GM18519 (cell line): Measurements from ENCODE around the gene KDM4C.
A peak's percentile ranks its signal among the peaks of the same experiment; 100 is the strongest.
"Not testable (repeated sequence)": the region's sequence is repeated elsewhere in the genome, so short reads cannot be mapped to it uniquely, and the experiment has no call there.

Source experiments
- ATAC-seq: cut with Tn5 transposase; IDR thresholded peaks from one replicate; pipeline ENCODE4 v1.9.1; 2021; ENCODE audit warnings: mild to moderate bottlenecking, moderate library complexity; ENCODE audit not compliant: unreplicated experiment, low FRiP score

Gene KDM4C

DNA sequence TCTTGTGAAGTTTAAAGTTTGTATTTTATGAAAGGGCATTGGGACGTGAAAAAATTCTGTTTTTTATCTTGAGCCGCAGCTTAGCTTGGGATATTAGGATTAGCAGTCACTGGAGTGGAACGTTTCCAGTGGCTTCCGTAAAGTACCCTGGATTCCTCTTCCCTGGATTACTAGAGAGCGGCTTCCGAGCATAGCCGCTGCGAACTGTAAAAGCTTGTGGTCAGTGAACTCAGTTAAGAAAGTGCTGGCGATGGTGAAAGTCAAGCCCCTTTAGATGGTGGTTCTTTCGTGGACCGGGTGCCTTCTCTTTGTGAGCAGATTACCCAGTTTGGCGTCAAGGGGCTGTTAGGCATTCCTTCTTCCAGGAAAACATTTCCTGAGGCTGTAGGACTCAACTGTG, 168.1 kb downstream of the KDM4C start:
- no peak for ATAC-seq

DNA sequence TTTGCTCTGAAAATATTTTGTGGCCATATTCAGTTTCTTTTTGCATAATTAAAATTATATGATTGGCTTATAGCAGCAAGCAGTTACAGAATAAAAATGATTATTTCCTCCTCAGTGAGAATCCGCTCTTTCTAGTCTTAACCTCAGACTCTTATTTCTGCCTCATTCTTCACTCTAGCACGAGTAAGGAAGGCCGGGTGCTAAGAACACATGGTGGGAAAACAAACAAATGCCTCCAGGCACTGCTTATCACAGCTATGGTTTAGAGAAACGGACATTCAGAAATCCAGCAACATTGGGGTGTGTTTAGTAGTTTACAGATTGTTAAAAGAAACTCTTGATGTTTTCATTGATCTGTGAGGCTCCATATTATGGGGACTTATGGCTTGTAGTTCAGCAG, 168.7 kb downstream of the KDM4C start:
- ATAC-seq, result no peak

DNA sequence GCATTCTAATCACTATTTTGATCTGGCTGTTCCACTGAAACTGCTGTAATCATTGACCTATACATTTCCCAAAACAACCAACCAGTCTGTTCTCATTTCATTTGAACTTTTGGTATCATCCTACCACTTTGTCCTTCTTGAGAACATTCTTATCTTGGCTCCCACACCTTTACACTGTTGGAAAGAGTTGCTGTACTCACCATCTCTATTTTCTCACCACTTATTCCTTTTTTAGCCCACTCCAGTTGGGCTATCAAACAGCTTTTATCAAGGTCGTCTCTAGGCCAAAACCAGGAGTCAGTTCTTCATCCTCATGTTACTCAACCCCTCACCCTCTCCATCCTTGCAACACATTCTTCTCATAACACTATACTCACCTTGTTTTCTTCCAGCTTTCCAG, 170.1 kb downstream of the KDM4C start:
- no peak for ATAC-seq

DNA sequence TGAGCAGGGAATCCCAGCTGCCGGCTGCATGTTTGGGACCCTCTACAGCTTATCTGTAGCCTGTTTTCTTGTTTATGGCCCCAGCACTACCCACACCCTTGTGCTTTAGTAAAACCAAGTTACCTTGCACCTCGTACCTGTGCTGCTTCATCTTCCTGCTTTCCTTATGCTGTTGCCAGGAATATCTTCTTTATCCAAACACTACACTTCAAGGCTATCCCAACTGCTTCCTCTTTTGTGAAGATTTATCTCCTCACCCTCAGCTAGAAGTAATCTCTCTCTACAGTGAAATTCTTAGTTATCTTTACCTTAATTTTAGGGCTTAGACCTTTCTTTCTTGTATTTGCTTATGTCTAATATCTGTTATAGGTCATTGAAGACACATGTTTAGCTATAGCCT, 171.1 kb downstream of the KDM4C start:
- ATAC-seq, result no peak

DNA sequence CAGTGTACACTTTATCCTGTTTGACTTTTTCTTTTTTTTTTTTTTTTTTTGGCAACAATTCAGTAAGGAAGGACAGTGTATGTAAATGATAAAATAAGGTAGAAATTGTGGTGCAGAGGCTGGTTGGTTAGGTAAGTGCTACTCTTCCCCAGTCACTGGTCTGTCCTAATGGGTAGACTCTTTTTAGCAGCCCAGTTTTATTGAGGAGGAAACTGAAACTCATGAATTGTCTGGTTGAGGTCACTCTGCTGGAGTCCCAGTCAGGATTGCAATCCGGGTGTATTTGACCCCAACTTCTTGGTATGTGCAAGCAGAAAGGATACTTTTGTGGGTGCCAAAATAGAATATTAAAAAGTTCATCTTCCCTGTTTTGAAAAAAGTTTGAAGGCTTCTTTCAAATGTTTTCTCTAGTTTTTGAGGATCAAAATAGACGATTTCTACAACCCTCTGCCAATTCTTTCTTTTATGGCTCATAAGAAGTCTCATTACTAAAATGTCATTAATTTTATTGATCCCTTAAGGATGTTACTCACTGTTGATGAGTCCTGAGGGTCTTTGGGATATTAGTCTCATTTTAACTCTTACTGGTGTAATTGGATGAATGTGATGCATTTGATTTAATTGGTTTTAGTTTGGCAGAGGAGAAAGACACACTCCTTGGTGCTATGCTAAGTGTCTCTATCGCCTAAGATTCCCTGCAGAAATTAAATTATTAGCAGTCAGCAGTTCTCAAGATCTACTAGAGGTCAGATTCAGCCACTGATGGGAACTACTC, 171.9 kb downstream of the KDM4C start:
- no peak for ATAC-seq

DNA sequence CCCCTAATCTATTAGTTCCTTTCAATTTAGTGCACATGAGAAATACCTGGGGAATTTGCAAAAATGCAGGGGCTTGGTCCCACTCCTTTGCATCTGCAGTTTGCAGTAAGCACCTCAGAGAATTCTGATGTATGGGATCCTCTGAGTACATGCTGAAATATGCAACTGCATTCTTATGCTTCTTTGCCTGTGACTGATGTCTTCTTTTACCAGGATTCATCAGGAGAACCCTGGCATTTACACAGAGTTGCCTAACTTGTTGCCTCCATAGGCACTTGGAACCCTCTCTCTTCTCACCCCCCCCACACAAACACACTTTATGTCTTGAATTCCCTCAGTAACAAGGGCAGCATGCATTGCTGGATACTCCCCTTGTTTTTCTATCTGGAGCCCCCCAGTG, 173.1 kb downstream of the KDM4C start:
- no peak for ATAC-seq

DNA sequence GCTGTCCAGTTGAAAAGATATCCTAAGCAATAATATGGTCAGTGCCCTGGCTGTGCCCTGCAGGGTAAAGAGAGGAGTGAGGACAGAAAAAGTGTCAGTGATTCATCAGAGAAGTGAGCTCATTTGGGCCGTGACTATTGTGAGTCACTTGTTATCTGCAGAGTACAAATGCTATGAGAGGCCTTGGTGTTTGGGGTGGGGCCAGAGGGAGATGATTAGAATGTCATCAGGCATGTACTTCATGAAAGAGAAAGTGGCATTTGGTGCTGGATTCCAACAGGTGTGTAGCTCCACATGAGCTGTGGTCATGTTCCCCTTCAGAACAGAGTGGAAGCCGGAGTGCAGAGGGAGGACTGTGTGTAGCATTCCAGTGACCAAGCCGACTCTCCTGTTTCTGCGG, 174.1 kb downstream of the KDM4C start:
- ATAC-seq, result no peak

DNA sequence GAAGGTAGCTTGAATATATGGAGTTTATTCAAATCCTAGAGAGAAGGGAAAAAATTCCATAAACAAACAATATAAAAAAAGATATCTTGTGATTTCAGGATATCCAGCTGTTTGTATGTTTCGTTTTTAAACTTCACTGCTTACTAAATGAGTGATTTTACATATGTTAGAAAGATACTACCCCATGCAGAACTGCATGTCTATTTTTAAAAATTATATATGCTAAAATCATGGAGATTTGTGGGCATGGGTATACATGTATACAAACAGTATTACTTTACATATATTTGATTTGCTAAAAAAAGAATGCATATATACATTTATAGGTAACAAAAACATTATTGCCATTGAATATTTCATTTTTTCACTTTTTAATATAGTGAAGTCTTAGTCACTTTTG, 178.3 kb downstream of the KDM4C start:
- no peak for ATAC-seq

DNA sequence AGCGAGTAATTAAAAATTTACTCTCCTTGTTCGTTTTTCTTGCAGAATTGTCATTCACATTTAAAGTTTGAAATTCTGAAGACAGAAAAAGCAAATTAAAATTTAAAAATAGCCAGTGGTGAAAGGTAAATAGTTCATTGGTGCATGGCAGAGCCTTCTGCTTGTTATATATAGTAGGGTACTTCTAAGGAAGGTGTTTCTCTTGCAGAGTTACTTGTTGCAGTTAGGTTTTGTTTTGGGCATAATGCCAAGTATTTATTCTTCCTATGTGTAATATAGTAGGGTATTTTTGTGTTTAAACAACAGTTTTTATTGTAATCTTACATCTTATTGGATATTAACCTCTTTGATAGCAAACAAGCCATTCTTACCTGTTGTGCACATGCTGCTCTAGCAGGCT, 179.4 kb downstream of the KDM4C start:
- no peak for ATAC-seq

DNA sequence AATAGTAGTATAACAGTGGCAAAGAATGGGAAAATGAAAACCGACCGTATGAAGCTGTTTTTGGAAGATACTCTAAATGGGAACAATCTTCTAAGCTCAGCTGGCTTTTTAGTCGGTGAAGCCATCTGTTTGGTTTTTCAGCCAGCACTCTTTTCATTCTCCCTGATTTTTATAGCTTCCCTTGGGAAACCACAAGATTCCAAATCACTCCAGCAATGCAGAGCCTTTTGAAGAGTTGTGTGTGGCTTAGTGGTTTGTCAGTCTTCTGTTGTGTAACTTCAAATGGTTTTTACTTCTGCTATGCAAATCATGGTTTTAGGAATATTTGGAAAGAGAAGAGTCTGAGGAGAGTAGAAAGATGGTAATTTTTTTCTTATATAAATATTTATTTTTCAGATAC, 180.7 kb downstream of the KDM4C start:
- ATAC-seq, result no peak

DNA sequence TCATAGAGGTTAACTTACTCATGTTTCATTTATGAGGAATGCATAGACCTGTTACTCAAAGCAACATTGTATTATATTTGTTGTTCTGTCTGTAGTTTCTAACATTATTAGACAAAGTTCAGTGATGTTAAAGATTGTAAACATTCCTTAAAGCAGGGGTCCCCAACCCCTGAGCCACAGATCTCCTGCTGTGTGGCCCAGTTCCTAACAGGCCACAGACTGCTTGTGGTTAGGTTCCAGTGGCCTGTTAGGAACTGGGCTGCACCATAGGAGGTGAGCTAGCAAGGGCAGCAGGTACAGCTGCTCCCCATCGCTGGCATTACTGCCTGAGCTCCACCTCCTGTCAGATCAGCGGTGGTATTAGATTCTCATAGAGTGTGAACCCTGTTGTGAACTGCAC, 181.1 kb downstream of the KDM4C start:
- no peak for ATAC-seq

DNA sequence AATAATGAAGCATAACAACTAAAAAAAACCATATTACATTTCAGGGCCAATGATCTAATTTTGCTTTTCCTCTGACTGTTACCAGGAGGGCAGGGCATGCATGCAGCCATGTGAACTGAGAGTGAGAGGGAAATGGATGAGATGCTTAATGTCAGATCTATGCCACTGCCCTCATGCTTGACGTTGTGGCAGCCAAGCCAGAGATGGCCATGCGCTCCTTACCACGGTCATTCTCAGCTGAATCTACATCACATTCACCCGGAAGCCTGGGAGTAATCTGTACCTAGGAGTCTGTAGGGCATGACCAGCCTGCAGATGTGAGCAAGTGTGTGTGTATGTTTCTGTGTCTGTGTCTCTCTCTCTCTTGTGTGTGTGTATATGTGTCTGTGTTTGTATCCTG, 183.7 kb downstream of the KDM4C start:
- ATAC-seq, result no peak

DNA sequence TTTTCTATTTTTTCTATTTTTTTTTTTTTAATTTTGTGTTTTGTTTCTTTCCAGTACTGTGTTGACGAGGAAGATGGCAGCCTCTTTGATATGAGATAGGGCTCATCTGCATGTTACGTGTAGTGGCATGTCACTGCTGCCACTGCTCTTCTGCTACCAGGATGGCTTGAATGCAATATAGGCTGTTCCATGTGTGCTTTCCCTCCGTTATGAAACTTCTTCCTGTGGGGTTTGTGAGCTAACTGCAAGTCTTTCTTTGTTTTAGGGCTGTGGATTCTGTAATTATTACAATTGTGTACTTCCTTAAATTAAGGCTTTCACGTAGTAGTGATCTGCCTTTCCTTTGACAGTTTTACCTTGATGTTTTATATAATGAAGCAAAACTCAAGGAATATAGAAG, 184.6 kb downstream of the KDM4C start:
- ATAC-seq, result no peak

DNA sequence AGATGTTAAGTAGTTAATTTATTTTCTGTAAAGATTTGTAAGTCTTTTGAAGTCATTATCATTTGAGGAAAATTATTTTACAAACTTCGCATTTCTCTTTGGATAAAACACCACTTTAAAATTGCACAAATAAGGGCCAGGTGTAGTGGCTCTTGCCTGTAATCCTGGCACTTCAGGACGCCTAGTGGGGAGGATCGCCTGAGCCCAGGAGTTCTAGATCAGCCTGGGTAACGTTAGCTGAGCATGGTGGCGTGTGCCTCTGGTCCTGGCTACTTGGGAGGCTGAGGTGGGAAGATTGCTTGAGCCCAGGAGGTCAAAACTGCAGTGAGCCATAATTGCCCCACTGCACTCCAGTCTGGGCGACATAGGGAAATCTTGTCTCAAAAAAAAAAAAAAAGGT, 185.5 kb downstream of the KDM4C start:
- ATAC-seq, result no peak

DNA sequence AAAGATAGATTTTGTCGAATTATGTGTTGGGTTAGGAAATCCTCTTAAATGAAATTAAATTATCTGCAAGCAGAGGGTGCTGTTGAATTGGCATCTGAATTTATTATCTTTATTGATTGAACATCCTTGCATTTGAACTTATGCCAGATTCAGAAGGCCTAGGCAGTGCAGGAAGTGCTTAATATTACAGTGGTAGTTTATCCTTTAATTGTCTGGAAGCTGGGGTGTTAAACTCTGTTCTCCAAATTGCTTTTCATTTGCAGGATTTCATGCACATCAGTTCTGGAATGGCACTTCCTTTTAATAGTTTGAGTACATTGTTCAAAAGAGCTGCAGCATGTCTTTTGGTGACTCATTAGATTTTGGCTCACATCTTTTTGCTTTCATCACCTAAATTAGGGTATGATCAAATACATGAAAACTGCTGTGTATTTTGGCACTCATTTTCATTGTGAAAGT, 186.3 kb downstream of the KDM4C start:
- no peak for ATAC-seq

DNA sequence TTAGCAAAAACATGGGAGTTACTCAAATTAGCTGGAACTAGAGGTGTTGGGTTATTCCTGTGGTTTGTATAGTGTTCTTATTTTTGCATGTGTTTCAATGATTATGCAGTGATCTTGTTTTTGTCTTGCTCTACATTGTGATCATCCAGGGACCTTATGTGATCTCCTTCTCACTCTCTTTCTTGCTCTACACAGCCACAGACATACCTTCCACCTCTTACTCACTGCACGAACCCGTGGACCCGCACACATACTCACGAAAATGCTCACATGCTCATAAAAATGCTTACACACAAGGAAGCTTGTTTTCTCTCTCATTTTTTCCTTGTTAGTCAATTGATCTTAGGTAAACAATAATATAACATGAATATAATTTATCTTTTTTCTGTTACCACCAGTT, 187.1 kb downstream of the KDM4C start:
- ATAC-seq, result no peak

DNA sequence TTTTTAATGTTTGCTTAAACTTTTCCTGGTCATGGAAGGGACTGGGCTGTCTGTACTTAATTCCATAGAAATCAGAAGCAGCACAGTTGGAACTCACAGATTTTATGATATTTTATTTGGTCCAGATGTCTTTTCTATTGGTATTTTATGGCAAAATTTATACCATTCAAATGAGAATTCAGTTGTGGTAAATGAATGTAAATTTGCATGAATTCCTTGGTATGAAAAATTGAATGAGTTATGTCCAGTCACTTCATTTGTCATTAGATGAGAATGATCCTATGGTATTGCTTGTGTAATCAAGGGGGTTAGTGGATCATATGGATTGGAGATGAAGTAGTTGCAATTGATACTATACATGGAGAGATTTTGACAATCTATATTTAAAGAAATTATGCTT, 188.0 kb downstream of the KDM4C start:
- ATAC-seq, result no peak

DNA sequence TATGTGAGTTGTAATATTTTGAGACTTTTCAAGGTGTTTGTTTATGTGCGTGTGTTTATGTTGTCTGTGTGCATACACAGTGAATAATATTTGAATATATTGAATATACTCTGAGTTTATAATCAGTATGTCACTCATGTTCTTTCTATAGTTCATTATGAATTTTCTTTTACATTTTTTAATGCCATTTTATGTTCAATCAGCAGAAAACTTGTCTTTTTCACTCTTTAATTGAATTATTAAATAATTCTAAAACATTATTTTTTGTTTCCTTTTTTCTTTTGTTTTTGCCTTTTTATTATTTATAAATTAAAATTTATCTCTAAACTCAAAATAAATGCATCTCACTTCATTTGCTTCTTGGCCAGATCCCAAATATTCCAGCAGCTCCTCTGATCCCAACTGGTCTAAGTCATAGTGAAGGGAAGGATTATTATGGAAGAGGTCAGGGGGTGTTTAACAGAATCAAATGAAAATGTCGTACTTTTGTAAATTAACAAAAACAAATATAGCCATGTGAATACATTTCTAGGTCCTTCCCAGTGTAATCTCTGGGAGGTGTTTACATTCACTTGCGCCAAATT, 188.9 kb downstream of the KDM4C start:
- no peak for ATAC-seq

DNA sequence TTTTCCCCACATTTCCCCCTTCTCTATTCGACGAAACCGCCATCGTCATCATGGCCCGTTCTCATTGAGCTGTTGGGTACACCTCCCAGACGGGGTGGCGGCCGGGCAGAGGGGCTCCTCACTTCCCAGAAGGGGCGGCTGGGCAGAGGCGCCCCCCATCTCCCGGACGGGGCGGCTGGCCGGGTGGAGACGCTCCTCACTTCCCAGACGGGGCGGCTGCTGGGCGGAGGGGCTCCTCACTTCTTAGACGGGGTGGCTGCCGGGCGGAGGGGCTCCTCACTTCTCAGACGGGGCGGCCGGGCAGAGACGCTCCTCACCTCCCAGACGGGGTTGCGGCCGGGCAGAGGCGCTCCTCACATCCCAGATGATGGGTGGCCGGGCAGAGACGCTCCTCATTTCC, 191.1 kb downstream of the KDM4C start:
- not testable (repeated sequence) for ATAC-seq

DNA sequence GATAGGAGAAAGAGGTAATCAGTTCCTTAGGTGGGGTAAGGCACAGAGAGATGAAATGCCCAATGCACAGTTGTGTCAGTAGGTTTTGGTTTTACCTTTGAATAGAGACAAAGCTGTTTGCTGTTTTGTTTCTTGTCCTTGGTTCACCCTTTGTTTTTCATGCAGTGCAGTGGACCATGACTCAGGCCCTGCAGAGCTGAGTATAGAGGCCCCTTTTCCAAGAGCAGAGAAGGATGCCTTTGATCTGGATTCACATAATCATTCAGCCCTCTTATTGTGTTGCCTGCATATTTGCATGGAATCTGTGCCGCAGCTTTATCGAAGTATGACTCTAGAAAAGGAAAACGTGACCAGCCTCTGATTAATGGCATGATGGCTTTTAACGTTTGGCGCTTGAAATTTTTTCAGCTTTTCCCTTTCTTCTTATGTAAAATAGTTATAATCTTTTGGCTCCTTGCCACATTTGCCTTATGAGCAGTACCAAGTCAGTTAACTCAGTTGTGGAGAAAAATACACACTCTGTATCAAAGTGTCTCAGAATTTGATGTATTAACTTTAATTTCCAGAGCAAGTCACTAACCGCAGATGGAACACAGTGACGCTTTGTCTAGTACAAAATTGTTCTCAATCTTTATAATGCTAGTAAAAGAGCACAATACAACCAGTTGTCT, 197.6 kb downstream of the KDM4C start:
- ATAC-seq, result peak; percentile 55

DNA sequence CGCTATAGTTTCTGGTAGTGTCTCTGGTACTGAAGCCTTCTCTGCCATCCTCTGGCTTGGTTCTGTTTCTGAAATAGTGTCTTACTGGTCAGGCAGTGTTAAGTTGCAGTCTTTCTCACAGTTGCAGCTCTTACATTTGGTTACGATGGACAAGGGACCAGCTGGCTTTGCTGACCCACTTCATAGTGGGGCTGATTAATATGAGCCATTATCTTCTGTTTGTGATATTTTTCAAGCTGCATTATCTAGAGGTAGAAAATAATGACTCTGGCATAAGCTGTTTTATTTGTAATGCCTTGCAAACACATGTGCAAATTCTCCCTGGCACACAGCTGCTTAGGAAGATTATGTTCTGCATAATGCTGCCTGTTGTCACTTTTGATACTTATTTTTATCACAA, 199.1 kb downstream of the KDM4C start:
- ATAC-seq, result no peak
